GM19438 (cell line): ENCODE data around the gene IGF2.

Experiments used
- ATAC-seq: cut with Tn5 transposase; IDR thresholded peaks from one replicate; pipeline ENCODE4 v1.9.1; 2021; ENCODE audit warnings: low read depth; ENCODE audit not compliant: unreplicated experiment

Gene IGF2

GRCh38 chr11:2137202-2138067 is 1.8 kb downstream of the IGF2 start:
- no peak for ATAC-seq

- no peak for ATAC-seq
Observed at GRCh38 chr11:2136952-2137201, 2.3 kb downstream of the IGF2 start.

- ATAC-seq = no peak
Observed at GRCh38 chr11:2136209-2136951, 2.8 kb downstream of the IGF2 start.

GRCh38 chr11:2135648-2136201 is 3.5 kb downstream of the IGF2 start:
- ATAC-seq = no peak

GRCh38 chr11:2135018-2135569 is 4.1 kb downstream of the IGF2 start:
- no peak for ATAC-seq

GRCh38 chr11:2134022-2135010 is 4.9 kb downstream of the IGF2 start:
- ATAC-seq = no peak

GRCh38 chr11:2133241-2134021 is 5.8 kb downstream of the IGF2 start:
- no peak for ATAC-seq

GRCh38 chr11:2132874-2133240 is 6.3 kb downstream of the IGF2 start:
- no peak for ATAC-seq

GRCh38 chr11:2132246-2132645 is 6.9 kb downstream of the IGF2 start:
- no peak for ATAC-seq

GRCh38 chr11:2131371-2132236 is 7.6 kb downstream of the IGF2 start:
- no peak for ATAC-seq

- no peak for ATAC-seq
Observed at GRCh38 chr11:2130881-2131352, 8.3 kb downstream of the IGF2 start.

GRCh38 chr11:2129699-2130366 is 9.4 kb downstream of the IGF2 start:
- no peak for ATAC-seq

- no peak for ATAC-seq
Observed at GRCh38 chr11:2129308-2129698, 9.9 kb downstream of the IGF2 start.

GRCh38 chr11:2128511-2129307 is 10.5 kb downstream of the IGF2 start:
- ATAC-seq = no peak

GRCh38 chr11:2128130-2128510 is 11.1 kb downstream of the IGF2 start:
- no peak for ATAC-seq

- no peak for ATAC-seq
Observed at GRCh38 chr11:2127482-2128129, 11.6 kb downstream of the IGF2 start.
